ENCODE measurements around the gene AFF2.

AFF2 gene

DNA sequence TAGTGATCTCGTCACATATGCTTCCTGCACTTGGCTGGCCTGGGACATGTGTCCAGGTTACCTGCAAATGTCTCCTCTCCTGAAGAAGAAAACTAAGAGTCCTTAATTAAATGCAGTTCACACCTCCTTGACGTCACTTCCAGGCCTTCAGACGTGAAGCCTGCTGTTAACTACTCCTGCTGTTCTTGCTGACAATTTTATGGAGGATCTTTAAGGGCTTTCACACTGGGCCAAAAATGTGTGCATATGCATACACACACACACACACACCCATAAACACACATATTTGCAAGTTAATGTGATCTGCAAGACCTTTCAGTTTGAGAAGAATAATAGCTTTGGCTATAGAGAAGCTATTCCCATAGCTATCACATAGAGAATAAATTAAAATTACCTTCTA is 267.9 kb downstream of the AFF2 start:
- no peak for DNase-seq

DNA sequence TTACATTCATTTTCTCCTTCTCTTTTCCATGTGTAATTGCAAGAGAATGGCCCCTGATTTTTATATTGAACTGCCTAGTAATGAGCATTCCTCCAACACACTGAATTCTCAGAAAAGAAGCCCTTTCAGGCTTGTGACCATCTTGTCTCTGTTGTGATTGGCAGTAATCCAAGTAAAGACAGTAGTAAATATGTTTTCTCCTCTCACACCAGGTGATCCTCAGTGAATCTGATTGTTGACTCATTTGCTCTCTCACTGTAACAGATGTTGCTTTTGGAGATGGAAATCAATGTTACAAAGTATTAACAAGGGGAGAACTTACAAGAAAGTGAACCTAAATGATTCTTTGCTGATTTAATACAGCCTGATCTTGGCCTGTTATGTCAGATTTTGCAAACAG is 271.0 kb downstream of the AFF2 start:
- no peak for DNase-seq

DNA sequence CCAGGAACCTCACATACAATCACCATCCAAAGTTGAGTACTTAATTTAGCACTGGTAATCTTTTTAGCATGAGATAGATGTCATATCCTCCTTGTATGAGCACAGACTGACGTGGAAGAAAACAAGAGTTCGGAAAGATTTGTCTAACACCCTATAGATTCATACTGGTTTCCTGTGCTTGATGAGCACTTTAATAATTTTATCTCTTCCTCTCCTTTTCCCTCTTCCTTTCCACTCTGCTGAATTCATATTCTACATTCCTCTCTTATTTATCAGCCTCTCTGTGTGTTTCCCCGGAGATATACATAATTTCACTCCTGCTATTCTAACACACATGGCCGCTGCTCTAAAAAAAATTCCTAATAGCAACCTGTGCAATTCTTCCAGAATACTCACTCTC is 273.9 kb downstream of the AFF2 start:
- no peak for DNase-seq

DNA sequence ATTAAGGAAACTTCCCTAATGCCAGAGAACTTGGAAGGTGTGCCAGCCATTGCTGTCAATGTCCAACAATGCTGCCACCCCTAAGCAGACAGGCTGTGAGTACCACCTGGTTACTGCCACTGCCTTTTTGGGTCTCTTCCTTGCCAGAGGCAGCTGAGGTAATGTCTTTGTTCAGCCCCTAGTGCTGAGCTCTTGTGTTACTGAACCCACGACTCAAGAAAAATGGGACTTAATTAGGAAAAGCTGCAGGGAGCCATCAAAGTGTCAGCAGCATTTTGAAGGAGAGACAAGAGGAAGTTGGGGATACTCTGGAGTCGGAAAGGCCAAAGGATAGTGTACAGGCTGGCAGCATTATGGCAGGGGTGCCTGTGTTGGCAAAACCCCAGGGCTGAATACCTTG is 283.7 kb downstream of the AFF2 start:
- no peak for DNase-seq

DNA sequence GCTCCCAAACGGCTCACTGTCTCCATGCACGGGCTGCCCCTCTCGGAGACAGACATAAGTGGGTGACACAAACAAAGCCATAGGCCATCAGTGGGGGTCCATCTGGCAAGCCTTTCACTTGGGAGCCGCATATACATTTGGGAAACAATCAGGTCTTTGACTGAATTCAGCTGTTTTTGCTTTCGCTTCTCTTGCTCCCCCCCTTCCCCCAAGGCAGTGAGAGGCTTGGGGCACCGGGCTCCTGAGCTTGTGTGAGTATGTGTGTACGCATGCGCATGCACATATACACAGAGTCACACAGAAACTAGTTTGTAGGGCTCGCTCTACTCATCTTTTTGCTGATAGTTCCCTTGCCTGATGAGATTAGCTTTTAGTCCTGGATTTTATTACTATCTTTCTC is 284.4 kb downstream of the AFF2 start:
- DNase-seq = no peak

DNA sequence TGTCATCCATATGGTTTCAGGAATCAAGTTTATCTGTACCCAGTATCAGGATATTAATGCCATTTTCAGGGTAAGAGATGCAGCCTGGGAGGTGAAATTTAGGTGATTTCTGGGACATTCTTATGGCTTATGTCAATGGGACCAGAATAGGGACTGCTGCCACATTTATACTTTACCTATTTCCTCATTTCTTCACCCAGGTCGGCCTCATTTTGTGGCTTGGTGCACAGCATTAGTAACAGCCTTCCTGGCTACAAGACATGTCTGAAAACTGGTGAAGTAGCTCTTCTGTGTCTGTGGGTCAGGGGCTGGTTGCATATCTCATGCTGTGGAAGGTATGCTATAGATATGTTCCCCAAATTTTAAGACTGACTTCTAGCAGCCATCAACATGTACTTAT is 284.8 kb downstream of the AFF2 start:
- DNase-seq = no peak

DNA sequence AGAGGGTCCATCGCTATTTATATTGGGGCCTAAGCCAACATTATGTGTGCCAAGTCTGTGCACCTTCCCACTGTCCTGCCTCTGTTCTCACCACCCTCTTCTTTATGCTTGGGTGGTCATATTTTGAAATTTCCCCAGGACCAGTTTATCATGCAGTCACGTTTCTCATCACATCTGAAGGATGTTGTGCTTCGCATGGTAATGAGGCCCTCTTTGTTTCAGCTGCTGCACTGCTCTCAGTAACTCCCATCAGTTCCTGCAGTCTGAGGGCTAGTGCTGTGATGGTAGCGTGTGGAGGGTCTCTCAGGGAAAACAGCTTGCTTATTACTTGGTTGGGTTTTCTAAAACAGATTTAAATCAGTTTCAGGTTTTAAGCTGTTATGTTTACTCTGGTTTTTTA is 288.0 kb downstream of the AFF2 start:
- no peak for DNase-seq

DNA sequence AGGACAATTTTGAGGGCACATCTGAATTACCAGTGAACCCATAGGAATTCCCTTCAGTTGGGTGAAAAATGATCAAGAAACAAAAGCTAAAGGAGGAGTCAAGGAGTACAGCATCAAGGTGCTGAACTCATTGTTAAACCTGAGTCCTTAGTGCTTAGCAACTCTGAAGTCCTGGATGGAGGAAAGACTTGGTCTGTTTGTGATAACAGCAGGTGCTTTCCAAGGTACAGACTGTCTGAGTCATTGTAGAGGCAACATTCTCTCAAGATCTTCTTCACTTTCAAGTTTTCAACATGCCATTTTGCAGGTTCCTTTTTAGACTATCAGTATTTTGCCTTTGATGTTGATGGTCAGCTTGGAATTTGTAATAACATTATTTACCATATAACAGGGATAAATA is 293.9 kb downstream of the AFF2 start:
- DNase-seq = no peak

DNA sequence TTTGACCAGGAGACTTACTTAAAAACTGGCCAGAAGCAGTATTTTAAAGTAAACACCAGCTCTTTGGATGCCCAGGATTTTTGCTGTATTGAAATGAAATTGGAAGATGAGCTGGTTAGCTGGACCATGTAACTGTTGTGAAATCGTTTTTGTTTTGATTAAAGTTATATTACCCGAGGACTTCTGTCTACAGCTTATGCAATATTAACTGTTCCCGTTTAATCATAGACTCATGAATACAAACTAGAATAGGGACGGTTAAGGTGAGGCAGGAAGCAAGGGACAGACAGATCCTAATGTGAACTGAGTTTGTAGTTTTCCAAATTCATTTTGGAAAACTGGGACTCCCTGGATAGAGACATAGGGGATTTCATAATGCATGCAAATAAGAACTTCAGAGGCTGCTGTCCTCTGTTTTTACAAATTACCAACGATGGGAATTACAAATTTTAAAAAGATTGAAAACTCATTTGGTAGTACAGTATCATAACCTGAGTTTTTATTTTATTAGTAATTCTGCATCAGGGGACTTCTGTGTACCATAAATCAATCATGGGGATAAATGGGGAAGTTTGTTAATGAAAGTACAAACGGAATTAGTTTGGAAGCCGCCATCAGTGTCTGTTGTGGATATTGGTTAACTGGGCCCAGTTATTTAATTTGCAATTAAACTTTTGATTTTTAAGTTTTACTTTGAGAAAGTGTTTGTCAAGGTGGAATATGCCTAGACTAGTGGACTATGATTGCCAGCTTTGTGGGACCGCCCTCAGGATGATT is 304.4 kb downstream of the AFF2 start:
- no peak for DNase-seq

DNA sequence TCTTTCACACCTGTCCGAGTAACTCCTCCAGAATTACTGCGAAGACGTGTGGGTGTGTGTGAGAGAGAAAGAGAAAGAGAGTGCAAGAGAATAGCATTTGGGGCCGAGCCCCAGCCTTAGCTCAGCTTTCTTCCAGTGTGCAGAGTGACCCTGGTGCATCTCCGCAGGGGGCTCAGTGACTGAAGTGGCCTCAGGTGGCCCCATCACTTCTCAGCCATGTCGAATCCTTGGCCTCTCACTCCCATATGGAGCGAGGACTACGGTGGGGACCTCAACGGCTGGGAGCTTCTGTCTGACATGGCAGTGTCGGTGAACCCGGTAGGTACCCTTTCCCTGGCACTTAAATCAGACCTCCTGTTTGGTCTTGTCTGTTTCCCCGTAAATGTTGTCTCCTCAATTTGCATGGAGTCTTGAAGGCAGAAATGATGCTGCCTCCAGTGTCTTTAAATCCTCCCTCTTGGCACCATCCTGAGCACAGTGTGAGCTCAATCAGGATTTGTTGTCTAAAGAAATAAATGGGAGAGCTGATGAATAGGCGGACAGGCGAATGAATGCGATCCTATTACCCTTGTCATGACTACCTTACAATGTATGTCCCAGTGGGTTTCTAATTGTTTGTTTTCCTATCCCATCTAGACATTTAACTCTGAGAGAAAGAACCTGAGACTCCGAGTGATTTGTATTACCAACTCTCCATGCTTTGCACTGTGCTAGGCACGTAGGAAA is 305.9 kb downstream of the AFF2 start:
- no peak for DNase-seq

DNA sequence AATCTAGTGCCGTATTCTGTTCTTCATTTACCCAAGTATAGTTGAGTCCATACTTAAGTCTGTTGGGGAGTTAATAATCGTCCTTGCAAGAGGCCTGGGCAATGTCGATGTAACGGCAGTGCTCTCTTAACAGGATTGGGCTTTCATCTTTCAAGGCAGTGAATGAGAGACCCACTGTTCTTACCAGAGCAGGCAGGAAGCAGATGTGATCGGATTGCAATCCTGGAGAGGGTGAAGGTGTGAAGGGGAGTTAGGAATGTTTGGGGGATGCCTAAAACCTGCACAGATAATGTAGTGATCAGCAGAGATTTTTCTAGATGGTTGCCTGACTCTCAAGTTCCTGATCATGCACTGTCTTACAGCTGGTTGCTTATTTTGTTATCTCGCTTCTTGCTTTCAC is 308.4 kb downstream of the AFF2 start:
- no peak for DNase-seq

DNA sequence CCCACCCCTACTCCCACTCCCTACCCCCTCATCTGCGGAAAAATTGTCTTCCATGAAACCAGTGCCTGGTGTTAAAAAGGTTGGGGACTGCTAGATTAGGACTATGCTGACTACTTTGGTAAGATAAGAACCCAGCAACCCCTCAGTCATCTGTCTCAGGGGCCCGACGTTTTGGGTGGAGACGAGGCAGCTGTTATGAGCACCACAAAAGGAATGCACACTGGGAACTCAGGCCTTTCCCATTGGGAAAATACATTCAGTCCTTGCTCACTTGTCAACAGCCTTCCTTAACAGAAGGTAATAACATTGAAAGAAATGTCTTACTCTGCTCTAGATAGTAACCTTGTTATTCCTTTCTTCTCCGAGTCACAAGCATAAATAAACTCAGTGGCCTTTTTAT is 310.8 kb downstream of the AFF2 start:
- no peak for DNase-seq

DNA sequence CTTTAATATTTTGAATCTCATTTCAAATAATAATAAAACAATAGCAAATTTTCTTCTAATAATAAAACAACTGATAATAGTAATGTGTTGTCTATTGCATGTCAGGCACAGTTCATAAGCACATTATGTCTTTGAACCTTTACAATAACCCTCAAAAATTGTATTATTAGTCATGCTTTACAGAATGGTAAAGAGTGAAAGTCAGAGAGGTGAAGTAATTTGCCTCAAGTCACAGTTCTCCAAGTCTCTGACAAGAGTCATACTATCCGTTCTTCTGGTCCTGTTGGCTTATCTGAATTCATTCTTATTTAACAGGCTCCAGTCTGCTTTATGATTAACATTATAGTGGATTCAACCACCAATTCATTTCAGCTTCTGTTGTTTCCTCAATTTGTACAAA is 313.0 kb downstream of the AFF2 start:
- DNase-seq = no peak

DNA sequence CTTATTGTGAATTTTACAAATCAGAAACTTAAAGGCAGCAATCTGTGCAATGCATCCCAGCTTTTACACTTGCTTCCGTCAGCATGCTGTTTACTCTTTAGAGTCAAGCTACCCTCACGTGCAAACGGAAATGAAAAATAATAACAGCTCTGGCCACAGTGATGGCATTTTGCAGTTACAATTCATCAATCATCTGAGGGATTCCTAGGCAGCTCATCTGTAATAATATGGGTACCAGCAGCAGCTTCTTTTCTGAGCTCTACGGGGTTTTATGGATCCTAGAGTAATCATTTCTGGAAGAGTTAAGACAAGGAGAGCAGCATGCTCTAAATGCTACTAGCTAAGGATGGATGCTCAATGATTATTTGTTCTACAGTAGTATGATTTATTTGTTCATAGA is 313.6 kb downstream of the AFF2 start:
- DNase-seq = no peak

DNA sequence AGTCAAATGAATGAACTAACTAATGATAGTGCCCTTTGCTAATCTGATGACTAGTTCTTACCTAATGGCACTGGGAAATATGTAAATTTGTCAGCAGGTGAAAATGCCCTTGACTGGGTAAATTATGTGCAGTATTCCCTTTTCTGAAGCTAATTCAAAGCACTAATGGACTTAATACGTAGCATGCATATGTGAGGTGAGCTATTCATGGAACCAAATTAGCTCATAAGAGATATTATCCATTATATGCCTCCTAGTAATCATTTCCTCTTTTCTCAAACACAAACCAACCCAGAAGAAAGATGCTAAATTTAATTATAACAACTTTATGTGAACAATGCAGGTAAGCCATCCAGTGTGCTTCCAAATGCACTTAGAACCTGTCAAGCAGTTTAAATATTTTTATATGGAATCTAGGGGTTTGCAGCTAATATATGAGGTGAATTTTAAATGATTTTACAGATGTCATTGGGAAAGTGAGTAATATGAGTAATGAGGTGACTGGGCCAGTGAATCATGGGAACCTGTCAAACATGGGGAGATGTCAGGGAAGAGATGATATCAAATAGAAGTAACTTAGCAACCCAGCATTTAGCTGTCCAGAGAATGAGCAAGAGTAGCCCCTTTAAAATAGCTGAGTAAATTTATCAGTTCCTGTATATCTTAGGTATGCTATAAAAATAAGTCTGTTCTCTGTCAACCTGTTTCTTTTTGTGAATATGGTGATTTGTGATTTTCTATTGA is 315.0 kb downstream of the AFF2 start:
- no peak for DNase-seq

DNA sequence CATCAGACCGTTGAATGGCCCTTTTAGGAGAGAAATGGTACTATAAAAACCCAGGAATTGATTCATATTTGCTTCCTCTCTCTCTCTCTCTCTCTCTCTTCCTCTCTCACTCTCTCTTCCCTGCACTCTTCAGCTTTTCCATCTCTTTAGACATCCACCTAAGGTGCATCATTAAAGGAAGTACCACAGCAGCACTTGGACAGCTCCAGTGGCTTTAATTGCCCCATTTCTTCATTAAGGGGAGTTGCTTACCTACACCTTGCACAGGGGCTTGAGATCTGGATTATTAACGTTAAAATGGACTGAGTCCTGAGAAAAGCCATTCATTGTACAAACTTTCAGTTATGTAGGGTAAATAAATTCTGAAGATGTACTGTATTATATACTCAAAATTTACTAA is 323.6 kb downstream of the AFF2 start:
- no peak for DNase-seq

DNA sequence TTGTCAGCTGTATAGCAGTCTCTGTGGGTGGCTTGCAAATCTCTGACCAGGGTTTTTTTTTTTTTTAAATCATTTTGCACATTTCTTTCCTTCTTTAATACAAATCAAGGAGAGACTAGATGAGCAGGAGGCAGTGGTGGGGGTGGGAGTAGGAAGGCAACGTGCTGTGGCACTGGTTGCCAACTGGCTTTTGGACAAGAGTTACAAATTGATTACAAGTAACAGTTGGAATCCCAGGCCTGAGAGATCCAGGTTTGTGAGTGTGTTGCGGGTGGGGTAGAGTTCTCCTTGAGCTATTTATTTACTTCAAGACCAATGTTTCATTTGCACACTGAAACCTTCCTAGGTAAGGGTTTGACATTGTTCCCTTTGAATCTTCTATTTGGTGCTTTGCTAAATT is 325.3 kb downstream of the AFF2 start:
- DNase-seq = no peak

DNA sequence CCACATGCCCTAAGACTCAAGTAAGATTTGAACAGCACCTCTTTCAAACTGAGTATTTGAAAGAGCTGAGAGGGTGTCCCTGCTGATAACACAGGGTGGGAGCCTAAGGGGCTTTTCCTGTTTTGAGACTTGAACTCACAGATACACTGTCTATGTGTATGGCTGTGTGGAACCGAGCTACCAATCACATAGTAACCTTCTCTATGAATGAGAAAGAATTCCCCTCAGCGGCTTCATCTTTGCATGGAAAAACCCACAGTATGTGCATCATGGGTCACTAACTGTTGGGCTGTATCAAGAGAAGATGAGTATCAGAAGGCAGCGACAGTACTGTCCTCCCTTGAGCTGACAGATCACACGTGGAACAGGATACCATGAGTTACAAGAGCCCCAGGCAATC is 336.3 kb downstream of the AFF2 start:
- DNase-seq = no peak

DNA sequence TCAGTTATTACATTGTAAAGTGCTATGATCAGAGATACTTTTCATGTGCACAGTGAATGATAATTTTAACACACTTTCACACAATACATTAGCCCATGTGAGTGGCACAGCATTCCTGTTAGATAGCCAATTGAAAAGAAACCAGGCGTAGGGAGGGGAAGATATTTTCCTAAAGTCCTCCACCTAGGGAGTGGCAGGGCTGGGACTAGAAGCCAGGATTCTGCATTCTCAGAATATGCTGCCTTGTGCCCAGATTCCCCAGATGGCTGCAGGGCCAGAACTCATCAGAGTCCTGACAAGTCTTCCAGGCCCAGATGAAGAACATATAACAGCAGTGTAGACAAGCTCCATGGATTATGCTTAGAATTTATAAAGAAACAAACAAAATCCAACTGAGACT is 350.2 kb downstream of the AFF2 start:
- DNase-seq = no peak

DNA sequence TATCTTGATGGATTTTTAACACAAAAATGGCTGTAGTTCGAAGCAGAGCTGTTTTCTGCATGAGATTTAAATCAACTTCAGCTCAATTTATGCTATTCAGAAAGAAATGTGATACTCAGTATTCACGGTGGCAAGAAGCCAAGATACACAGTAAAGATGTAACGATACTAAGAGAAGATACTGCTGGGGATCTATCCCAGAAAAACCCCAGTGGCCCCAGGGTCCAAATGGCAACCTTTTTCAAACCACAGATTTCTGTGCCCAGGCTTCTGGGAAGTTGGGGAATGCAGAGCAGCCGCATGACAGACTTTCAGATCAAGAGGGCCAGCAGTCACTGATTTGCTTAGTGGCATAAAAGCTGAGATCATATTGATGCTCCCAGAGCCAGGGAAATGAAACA is 353.9 kb downstream of the AFF2 start:
- no peak for DNase-seq

DNA sequence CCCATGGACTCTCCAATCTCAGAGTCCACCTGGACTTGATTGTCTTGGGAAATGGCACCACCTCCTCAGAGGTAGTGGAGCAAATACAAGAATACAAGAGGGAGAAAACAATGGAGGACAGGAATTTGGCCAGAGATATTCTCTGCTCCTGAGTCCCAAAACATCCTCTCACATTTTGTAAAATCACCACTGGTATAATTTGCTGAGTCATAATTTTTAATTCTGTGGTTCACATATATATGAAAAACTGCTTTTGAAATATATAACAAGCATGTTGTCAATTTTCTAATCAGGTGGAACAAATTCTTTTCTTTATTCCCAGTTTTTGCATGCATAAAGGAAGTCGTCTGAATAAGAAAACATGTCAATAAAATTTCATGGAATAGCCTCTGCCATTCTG is 356.1 kb downstream of the AFF2 start:
- no peak for DNase-seq

DNA sequence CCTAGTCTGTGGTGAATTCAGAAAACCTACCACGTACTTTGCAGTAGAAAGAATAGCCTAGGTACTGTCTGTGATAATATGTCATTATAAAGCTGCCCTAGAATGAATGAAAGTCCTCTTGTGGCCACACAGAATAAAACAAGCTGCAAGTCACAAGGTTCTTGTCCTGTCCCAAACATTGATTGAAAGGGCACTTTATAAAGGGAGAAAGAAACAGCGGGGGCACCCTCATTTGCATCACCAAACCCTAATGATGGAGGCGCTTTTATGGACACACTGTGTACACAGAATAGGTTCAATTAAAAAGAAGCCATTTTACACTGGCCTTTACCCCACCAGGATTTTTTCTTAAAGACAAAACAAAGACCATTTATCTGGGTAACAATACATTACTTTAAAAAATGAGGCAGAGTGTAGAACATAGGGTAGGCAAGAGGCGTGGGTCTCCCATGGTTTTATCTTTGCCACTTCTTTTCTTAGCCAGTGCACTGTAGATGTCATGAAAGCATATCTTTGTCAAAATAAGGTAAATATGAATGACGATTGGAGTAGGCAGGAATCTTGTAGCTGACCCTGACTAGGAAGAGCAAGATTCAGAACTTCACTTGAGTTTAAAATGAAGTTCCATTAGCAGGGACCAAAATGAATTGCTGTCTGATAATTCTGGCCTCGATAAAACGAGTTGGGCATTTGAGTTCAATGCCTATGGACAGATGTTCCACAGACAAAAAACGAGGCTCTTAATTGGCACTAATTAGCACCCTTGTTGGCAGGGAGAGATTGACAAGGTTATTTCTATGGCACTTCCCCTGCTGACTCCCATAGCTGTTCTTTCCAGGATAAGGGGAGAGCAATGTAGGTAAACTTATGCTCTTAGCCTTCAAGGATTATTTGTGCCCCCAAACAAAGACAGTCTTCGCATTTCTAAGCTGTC is 365.1 kb downstream of the AFF2 start:
- no peak for DNase-seq

DNA sequence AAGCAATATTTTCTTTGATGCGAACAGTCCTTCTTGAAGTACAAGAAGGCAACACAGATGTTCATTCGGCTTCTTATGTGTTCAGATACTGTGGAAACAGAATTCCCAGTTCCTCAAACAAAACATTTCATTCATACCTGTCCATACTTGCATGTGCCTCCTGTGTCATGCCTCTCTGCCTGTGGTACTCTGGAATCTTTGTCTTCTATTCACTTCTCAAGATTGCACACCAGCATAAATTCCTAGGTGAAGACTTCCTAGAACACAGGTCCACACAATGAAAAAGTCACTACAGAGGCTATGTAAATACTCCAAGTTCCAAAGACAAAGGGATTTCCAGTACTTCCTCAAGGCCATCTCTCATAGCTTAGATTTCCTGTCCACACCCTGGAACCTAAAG is 367.2 kb downstream of the AFF2 start:
- no peak for DNase-seq
